Panc1 (cell line): Measurements from ENCODE around the gene MFSD8. TPM values are rescaled to one million over a fixed set of nuclear protein-coding genes. Genes with fewer than 3 reads are reported as not detected.
"Not testable (repeated sequence)": the region's sequence is repeated elsewhere in the genome, so short reads cannot be mapped to it uniquely, and the experiment has no call there.

Source experiments
- ATAC-seq: fragments of 200-7000 bp; cut with Tn5 transposase; 2 replicates; pipeline ENCODE4 v1.9.1; 2020; ENCODE audit warnings: mild to moderate bottlenecking, moderate library complexity
- BruUV-seq: library from RNA; stranded (reverse); fragments of 400-500 nt; replicated peaks from 2 replicates; lab custom pipeline; 2021; lab: Mats Ljungman, UMichigan
- CTCF ChIA-PET: fragments of 300-600 bp; sonication (Branson Sonifier 250); formaldehyde crosslinking; loops from one replicate; lab custom pipeline; 2022; ENCODE audit warnings: antibody characterized with exemption; lab: Charles Lee
- POLR2A ChIA-PET: fragments of 300-600 bp; sonication (Branson Sonifier 250); formaldehyde crosslinking; loops from one replicate; lab custom pipeline; 2022; ENCODE audit warnings: antibody characterized with exemption; lab: Charles Lee
- DNase-seq: peaks from one replicate; pipeline ENCODE4 v3.0.0-alpha.2; 2010; ENCODE audit warnings: low read depth, low spot score
- H3K27ac ChIP-seq: 2 replicates; pipeline ENCODE4 v1.5.1; 2011; ENCODE audit warnings: mild to moderate bottlenecking, low read length, inconsistent platforms
- H3K27me3 ChIP-seq: fragments of 200-500 bp; sonication (Bioruptor generic); 2 replicates; pipeline ENCODE4 v1.6.0; 2014; ENCODE audit warnings: low read length, inconsistent platforms; ENCODE audit not compliant: control insufficient read depth, insufficient read depth
- H3K36me3 ChIP-seq: fragments of 200-500 bp; sonication (Bioruptor generic); 2 replicates; pipeline ENCODE4 v1.5.1; 2014; ENCODE audit warnings: inconsistent platforms, mild to moderate bottlenecking, low read length, moderate library complexity; ENCODE audit not compliant: control insufficient read depth, insufficient read depth
- H3K4me1 ChIP-seq: 2 replicates; pipeline ENCODE4 v1.5.1; 2011; ENCODE audit warnings: inconsistent platforms, mild to moderate bottlenecking, low read length, moderate library complexity; ENCODE audit not compliant: control insufficient read depth, insufficient read depth
- H3K4me3 ChIP-seq, 2 experiments: 2 replicates each; pipeline ENCODE4 v1.5.1; 2011 to 2012; ENCODE audit warnings: low read depth in 2 of 2, low read length in 2 of 2, mild to moderate bottlenecking in 2 of 2, inconsistent platforms in 1 of 2, moderate library complexity in 1 of 2
- H3K9me3 ChIP-seq: fragments of 200-500 bp; sonication (Bioruptor generic); 2 replicates; pipeline ENCODE4 v1.5.1; 2014; ENCODE audit warnings: low read depth, mild to moderate bottlenecking, inconsistent platforms, low read length, moderate library complexity; ENCODE audit not compliant: control insufficient read depth, insufficient read depth
- CTCF ChIP-seq: fragments of 450-650 bp; IDR thresholded peaks from 2 replicates; pipeline ENCODE4 v1.5.1; 2017; ENCODE audit warnings: mild to moderate bottlenecking
- POLR2AphosphoS5 ChIP-seq: IDR thresholded peaks from 2 replicates; pipeline ENCODE4 v1.6.1; 2012; ENCODE audit warnings: mild to moderate bottlenecking, low read depth, low read length, moderate library complexity
- SIN3A ChIP-seq: IDR thresholded peaks from 2 replicates; pipeline ENCODE4 v1.6.1; 2012; ENCODE audit warnings: low read depth, mild to moderate bottlenecking, low read length, moderate library complexity, borderline replicate concordance; ENCODE audit not compliant: insufficient read depth
- TCF7L2 ChIP-seq: IDR thresholded peaks from 2 replicates; pipeline ENCODE4 v1.6.1; 2011; ENCODE audit warnings: mild to moderate bottlenecking, low read depth, low read length, inconsistent platforms
- in situ Hi-C: cut with HindIII; loops from 2 replicates; pipeline ENCODE4 v1.10.0; 2016; ENCODE audit warnings: low sequenced_read_pairs, low pct_unique_long_range_greater_than_20kb
- intact Hi-C: fragments of 100-400 bp; cut with micrococcal nuclease; formaldehyde crosslinking; loops from one replicate; pipeline ENCODE4 v1.10.0; 2022; ENCODE audit not compliant: unreplicated experiment
- total RNA-seq: library from RNA; stranded (reverse); gene quantifications from one replicate; pipeline ENCODE4 v1.2.1, GENCODE V29; 2021; ENCODE audit not compliant: unreplicated experiment
- TF ChIP-seq, protein P1 (sequence below), 2 experiments: IDR thresholded peaks; 2 replicates each; pipeline ENCODE4 v1.6.1; 2011 to 2012; ENCODE audit warnings: low read depth in 2 of 2, control low read depth in 1 of 2, low read length in 1 of 2, mild to moderate bottlenecking in 1 of 2, moderate library complexity in 1 of 2; ENCODE audit not compliant: insufficient read depth in 1 of 2

The MFSD8 gene
- total RNA-seq, 1 experiment from 2014 or later: 15.1 TPM

GRCh38 chr4:127967141-127967775 lies 2.3 kb upstream of the MFSD8 start:
- ATAC-seq (no peak), DNase-seq (no peak)
- Histone ChIP-seq H3K4me1 (peaks cover 15% of the 10 kb centered on the region), H3K9me3 (no peaks in the 10 kb centered on the region), H3K36me3 (peaks cover 4% of the 10 kb centered on the region; the same call in 1 of the 2 replicates), H3K27ac (peak overlapping the region; percentile 71), H3K27me3 (no peaks in the 10 kb centered on the region), H3K4me3 (peak overlapping the region; percentile 38 to 51)
- CTCF ChIA-PET: interaction anchor here (0.6 kb wide), 1 partner anchor 79 kb away, joined by 9 read pairs; no protein-coding TSS in a partner anchor
- POLR2A ChIA-PET: no interaction called here
- TF ChIP-seq POLR2AphosphoS5 (no peak), TCF7L2 (no peak), CTCF (no peak), SIN3A (no peak)
- TF ChIP-seq, protein P1, sequence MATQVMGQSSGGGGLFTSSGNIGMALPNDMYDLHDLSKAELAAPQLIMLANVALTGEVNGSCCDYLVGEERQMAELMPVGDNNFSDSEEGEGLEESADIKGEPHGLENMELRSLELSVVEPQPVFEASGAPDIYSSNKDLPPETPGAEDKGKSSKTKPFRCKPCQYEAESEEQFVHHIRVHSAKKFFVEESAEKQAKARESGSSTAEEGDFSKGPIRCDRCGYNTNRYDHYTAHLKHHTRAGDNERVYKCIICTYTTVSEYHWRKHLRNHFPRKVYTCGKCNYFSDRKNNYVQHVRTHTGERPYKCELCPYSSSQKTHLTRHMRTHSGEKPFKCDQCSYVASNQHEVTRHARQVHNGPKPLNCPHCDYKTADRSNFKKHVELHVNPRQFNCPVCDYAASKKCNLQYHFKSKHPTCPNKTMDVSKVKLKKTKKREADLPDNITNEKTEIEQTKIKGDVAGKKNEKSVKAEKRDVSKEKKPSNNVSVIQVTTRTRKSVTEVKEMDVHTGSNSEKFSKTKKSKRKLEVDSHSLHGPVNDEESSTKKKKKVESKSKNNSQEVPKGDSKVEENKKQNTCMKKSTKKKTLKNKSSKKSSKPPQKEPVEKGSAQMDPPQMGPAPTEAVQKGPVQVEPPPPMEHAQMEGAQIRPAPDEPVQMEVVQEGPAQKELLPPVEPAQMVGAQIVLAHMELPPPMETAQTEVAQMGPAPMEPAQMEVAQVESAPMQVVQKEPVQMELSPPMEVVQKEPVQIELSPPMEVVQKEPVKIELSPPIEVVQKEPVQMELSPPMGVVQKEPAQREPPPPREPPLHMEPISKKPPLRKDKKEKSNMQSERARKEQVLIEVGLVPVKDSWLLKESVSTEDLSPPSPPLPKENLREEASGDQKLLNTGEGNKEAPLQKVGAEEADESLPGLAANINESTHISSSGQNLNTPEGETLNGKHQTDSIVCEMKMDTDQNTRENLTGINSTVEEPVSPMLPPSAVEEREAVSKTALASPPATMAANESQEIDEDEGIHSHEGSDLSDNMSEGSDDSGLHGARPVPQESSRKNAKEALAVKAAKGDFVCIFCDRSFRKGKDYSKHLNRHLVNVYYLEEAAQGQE (IDR thresholded peaks at IDR 0.05; ENCODE audit: insufficient read depth in 1 of 2, low read depth in 2 of 2, low read length in 1 of 2): no peak
- intact Hi-C loops (no loop called here), in situ Hi-C loops (no loop called here)
- BruUV-seq: no TSS peak

GRCh38 chr4:127965803-127966175 lies 816 bp upstream of the MFSD8 start:
- no peaks in the 10 kb centered on the region for H3K27me3 ChIP-seq
- no peak for DNase-seq
- no peaks in the 10 kb centered on the region for H3K9me3 ChIP-seq
- peak overlapping the region; percentile 79 for H3K27ac ChIP-seq
- in situ Hi-C loops (no loop called here), intact Hi-C loops (no loop called here)
- peaks cover 15% of the 10 kb centered on the region for H3K4me1 ChIP-seq
- TSS peak; percentile 80 for BruUV-seq
- POLR2A ChIA-PET: interaction anchor here (1.0 kb wide), 1 partner anchor 84 kb away, joined by 3 read pairs; no protein-coding TSS in a partner anchor
- ATAC-seq: peak; percentile 20
- peaks cover 4% of the 10 kb centered on the region; the same call in 1 of the 2 replicates for H3K36me3 ChIP-seq
- TF ChIP-seq TCF7L2 (no peak), POLR2AphosphoS5 (no peak), SIN3A (no peak), CTCF (no peak)
- TF ChIP-seq, protein P1 (IDR thresholded peaks at IDR 0.05; ENCODE audit: insufficient read depth in 1 of 2, low read depth in 2 of 2, low read length in 1 of 2): no peak
- peak overlapping the region; percentile 86 to 89 for H3K4me3 ChIP-seq
- CTCF ChIA-PET: no interaction called here

- H3K36me3 ChIP-seq, in situ Hi-C loops, DNase-seq, BruUV-seq, CTCF ChIA-PET, POLR2A ChIA-PET, H3K27me3 ChIP-seq, intact Hi-C loops, H3K9me3 ChIP-seq: not testable (repeated sequence)
- Histone ChIP-seq H3K4me1 (peaks cover 15% of the 10 kb centered on the region), H3K27ac (peak overlapping the region; percentile 82), H3K4me3 (peak overlapping the region; percentile 86 to 89)
- ATAC-seq: peak; percentile 35
These were observed 429 bp downstream of the MFSD8 start for GRCh38 chr4:127964426-127965061.
